ENCODE measurements around the gene CIZ1.

DNA sequence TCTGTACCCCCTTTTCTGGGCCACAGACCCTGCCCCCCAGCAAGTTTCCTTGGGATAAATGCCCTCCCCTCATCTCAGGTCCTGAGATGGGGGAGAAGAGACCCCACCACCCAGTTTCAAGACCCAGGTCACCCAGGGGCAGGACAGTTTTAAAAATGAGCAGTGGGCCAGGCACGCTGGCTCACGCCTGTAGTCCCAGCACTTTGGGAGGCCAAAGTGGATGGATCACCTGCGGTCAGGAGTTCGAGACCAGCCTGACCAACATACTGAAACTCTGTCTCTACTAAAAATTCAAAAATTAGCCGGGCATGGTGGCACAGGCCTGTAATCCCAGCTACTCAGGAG is 69.9 kb downstream of the CIZ1 start:
- TF ChIP-seq ZNF274 (IDR thresholded peaks at IDR 0.05; ENCODE audit: low read depth, low read length), result no peak
- no peak for TF ChIP-seq YY1 (IDR thresholded peaks at IDR 0.05; ENCODE audit: insufficient read depth, insufficient read length)
